Hepatocyte (in vitro differentiated cells): Measurements from ENCODE around the gene UBAP1. TPM values are rescaled to one million over a fixed set of nuclear protein-coding genes. Genes with fewer than 3 reads are reported as not detected.
A peak's percentile ranks its signal among the peaks of the same experiment; 100 is the strongest.

Source experiments
- DNase-seq: peaks from one replicate; pipeline ENCODE4 v3.0.0-alpha.2; 2016; ENCODE audit warnings: low spot score
- H2AFZ ChIP-seq: fragments of 200-600 bp; sonication (generic); 2 replicates; pipeline ENCODE4 v1.6.0; 2016; ENCODE audit warnings: antibody characterized with exemption, mild to moderate bottlenecking
- H3K27ac ChIP-seq: fragments of 200-600 bp; sonication (generic); 2 replicates; pipeline ENCODE4 v1.5.1; 2016; ENCODE audit warnings: mild to moderate bottlenecking
- H3K27me3 ChIP-seq: fragments of 200-600 bp; sonication (generic); 2 replicates; pipeline ENCODE4 v1.6.1; 2016
- H3K36me3 ChIP-seq: fragments of 200-600 bp; sonication (generic); replicated peaks from 2 replicates; pipeline ENCODE4 v1.5.1; 2016; ENCODE audit warnings: low read depth; ENCODE audit not compliant: insufficient read depth
- H3K4me1 ChIP-seq: fragments of 200-600 bp; sonication (generic); 2 replicates; pipeline ENCODE4 v1.5.1; 2016; ENCODE audit warnings: mild to moderate bottlenecking, moderate library complexity; ENCODE audit not compliant: insufficient read depth
- H3K4me2 ChIP-seq: fragments of 200-600 bp; sonication (generic); 2 replicates; pipeline ENCODE4 v1.6.0; 2016
- H3K4me3 ChIP-seq: fragments of 200-600 bp; sonication (generic); 2 replicates; pipeline ENCODE4 v1.5.1; 2016; ENCODE audit warnings: mild to moderate bottlenecking
- H3K79me2 ChIP-seq: fragments of 200-600 bp; sonication (generic); 2 replicates; pipeline ENCODE4 v1.6.0; 2017; ENCODE audit warnings: mild to moderate bottlenecking
- H3K9me2 ChIP-seq: fragments of 200-600 bp; sonication (generic); replicated peaks from 2 replicates; pipeline ENCODE4 v1.6.0; 2017; ENCODE audit warnings: mild to moderate bottlenecking; ENCODE audit not compliant: insufficient read depth
- H3K9me3 ChIP-seq: fragments of 200-600 bp; sonication (generic); 2 replicates; pipeline ENCODE4 v1.5.1; 2016; ENCODE audit warnings: low read depth, mild to moderate bottlenecking
- H4K20me1 ChIP-seq: fragments of 200-600 bp; sonication (generic); 2 replicates; pipeline ENCODE4 v1.6.0; 2016; ENCODE audit warnings: mild to moderate bottlenecking; ENCODE audit not compliant: insufficient read depth, poor library complexity, severe bottlenecking
- EZH2 ChIP-seq: fragments of 200-600 bp; sonication (generic); IDR thresholded peaks from 2 replicates; pipeline ENCODE4 v1.6.1; 2016; ENCODE audit warnings: antibody characterized with exemption, mild to moderate bottlenecking, borderline replicate concordance
- EZH2phosphoT487 ChIP-seq: fragments of 200-600 bp; sonication (generic); IDR thresholded peaks from one replicate; pipeline ENCODE4 v1.6.1; 2018; ENCODE audit warnings: antibody characterized with exemption, mild to moderate bottlenecking, low read depth, moderate library complexity; ENCODE audit not compliant: unreplicated experiment, severe bottlenecking
- WGBS: methylation state at CpG from one replicate; pipeline ENCODE4 v1.1.6; 2016; ENCODE audit warnings: low lambda C conversion rate; ENCODE audit errors: missing lambda C conversion rate; 5-methylcytosine and 5-hydroxymethylcytosine counted together
- polyA plus RNA-seq: library from polyadenylated mRNA; unstranded; fragments of >200 nt; fragmentation: Nextera tagmentation; extraction: Ambion mirVana; gene quantifications from 2 replicates; pipeline ENCODE4 v1.2.1, GENCODE V29; 2016
- total RNA-seq: library from RNA; depleted of rRNA; stranded (reverse); fragments of >200 nt; gene quantifications from 2 replicates; pipeline ENCODE4 v1.2.3, GENCODE V29; 2014
- TF ChIP-seq, protein P1 (sequence below): fragments of 200-600 bp; sonication (generic); IDR thresholded peaks from 2 replicates; pipeline ENCODE4 v1.5.1; 2016; ENCODE audit warnings: antibody characterized with exemption, mild to moderate bottlenecking; ENCODE audit not compliant: poor library complexity

UBAP1 gene
- total and polyA plus RNA-seq, 2 experiments from 2014 or later: 38.0 to 49.7 TPM

GRCh38 chr9:34176089-34176488, 2.8 kb upstream of the UBAP1 start:
- no peaks in the 10 kb centered on the region for H3K36me3 ChIP-seq
- TF ChIP-seq, protein P1, sequence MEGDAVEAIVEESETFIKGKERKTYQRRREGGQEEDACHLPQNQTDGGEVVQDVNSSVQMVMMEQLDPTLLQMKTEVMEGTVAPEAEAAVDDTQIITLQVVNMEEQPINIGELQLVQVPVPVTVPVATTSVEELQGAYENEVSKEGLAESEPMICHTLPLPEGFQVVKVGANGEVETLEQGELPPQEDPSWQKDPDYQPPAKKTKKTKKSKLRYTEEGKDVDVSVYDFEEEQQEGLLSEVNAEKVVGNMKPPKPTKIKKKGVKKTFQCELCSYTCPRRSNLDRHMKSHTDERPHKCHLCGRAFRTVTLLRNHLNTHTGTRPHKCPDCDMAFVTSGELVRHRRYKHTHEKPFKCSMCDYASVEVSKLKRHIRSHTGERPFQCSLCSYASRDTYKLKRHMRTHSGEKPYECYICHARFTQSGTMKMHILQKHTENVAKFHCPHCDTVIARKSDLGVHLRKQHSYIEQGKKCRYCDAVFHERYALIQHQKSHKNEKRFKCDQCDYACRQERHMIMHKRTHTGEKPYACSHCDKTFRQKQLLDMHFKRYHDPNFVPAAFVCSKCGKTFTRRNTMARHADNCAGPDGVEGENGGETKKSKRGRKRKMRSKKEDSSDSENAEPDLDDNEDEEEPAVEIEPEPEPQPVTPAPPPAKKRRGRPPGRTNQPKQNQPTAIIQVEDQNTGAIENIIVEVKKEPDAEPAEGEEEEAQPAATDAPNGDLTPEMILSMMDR: no peak
- TF ChIP-seq EZH2 (no peak), EZH2phosphoT487 (no peak)
- WGBS: 56% methylated on average over 3 of the region's 3 CpGs
- H2AFZ ChIP-seq: no peak overlapping the region
- no peaks in the 10 kb centered on the region for H3K9me3 ChIP-seq
- no peak for DNase-seq
- no peaks in the 10 kb centered on the region for H3K27me3 ChIP-seq
- no peak overlapping the region for H3K4me3 ChIP-seq
- peaks cover 11% of the 10 kb centered on the region for H3K4me1 ChIP-seq
- no peaks in the 10 kb centered on the region for H3K9me2 ChIP-seq
- peaks cover 30% of the 10 kb centered on the region for H3K79me2 ChIP-seq
- H3K27ac ChIP-seq: peak overlapping the region; percentile 63
- peaks cover 8% of the 10 kb centered on the region for H4K20me1 ChIP-seq
- H3K4me2 ChIP-seq: no peak overlapping the region

GRCh38 chr9:34177593-34178435, 1.0 kb upstream of the UBAP1 start:
- 71% methylated on average over 17 of the region's 17 CpGs for WGBS
- peak overlapping the region; percentile 66 for H2AFZ ChIP-seq
- no peak for DNase-seq

DNA sequence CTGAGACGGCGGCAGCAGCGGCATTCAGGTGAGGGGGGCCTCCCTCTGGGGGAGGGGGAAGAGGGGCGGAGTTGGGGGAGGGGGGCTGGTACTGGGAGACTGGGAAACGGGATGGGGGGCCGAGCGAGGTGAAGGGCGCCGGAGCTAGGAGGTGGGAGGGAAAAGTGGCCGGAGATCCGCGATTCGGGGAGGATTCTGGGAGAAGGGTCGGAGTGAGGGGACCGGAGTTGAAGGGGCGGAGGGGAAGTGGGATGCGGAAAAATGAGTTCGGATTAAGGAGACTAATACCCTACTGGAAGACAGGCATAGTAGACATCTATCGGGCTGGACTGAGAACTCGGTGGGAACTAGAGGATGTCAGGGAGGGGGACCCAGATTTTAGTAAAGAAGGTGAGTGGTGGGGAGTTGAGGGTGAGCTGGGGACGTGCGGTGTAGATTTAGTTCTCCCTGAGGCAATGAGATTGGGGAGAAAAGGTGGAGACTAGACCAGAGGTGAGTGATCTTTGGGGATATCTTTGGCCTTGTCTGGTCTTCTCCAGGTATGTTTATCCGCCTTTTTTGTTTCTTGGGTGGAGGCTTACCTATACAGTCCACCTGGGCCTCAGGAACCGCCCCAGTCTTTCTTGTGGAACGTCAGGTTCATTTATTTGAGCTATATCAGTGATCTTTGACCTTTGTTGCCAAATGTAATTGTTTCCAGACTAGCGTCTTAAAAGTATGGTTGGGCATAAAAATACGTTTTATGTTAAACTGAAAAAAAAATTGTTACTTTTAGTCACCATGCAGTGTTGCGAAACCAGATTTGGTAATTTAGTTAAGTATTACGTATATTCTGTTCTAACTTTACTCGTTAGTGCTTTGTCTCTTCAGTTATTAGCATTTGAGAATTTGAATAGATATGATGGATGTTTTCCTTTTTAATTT, 632 bp downstream of the UBAP1 start:
- peak; percentile 80 for DNase-seq
- peak overlapping the region; percentile 66 for H3K4me3 ChIP-seq
- 6% methylated on average over 21 of the region's 30 CpGs for WGBS
- no peak for TF ChIP-seq EZH2
- TF ChIP-seq, protein P1: no peak
- TF ChIP-seq EZH2phosphoT487: no peak
- peaks cover 11% of the 10 kb centered on the region for H3K4me1 ChIP-seq
- H3K27me3 ChIP-seq: no peaks in the 10 kb centered on the region
- H3K9me2 ChIP-seq: no peaks in the 10 kb centered on the region
- H3K79me2 ChIP-seq: peaks cover 63% of the 10 kb centered on the region
- H2AFZ ChIP-seq: peak overlapping the region; percentile 44
- no peaks in the 10 kb centered on the region for H3K36me3 ChIP-seq
- H4K20me1 ChIP-seq: peaks cover 34% of the 10 kb centered on the region
- H3K27ac ChIP-seq: peak overlapping the region; percentile 94
- H3K9me3 ChIP-seq: no peaks in the 10 kb centered on the region
- peak overlapping the region; percentile 77 for H3K4me2 ChIP-seq

More at GRCh38 chr9:34177593-34178435, 1.0 kb upstream of the UBAP1 start:
- Histone ChIP-seq H4K20me1 (peaks cover 23% of the 10 kb centered on the region), H3K4me3 (peak overlapping the region; percentile 49), H3K36me3 (no peaks in the 10 kb centered on the region), H3K27ac (peak overlapping the region; percentile 94), H3K4me2 (peak overlapping the region; percentile 92), H3K27me3 (no peaks in the 10 kb centered on the region), H3K79me2 (peaks cover 47% of the 10 kb centered on the region), H3K9me2 (no peaks in the 10 kb centered on the region), H3K4me1 (peaks cover 11% of the 10 kb centered on the region), H3K9me3 (no peaks in the 10 kb centered on the region)
- TF ChIP-seq, protein P1: no peak
- no peak for TF ChIP-seq EZH2
